ENCODE data around the gene ZNF652.
"Not testable (repeated sequence)": the region's sequence is repeated elsewhere in the genome, so short reads cannot be mapped to it uniquely, and the experiment has no call there.

Gene ZNF652

GRCh38 chr17:49315551-49316257 is 46.3 kb downstream of the ZNF652 start:
- DNase-seq (ENCODE audit: low read depth), result peak; percentile 61

GRCh38 chr17:49312722-49313121 is 49.3 kb downstream of the ZNF652 start:
- DNase-seq (ENCODE audit: low read depth), result no peak

- DNase-seq (ENCODE audit: low read depth), result no peak
Measured at GRCh38 chr17:49299996-49300395, 62.1 kb downstream of the ZNF652 start.

GRCh38 chr17:49298371-49298976 is 63.6 kb downstream of the ZNF652 start:
- DNase-seq (ENCODE audit: low read depth), result no peak

- no peak for DNase-seq (ENCODE audit: low read depth)
Measured at GRCh38 chr17:49297141-49297540, 64.9 kb downstream of the ZNF652 start.

- no peak for DNase-seq (ENCODE audit: low read depth)
Measured at GRCh38 chr17:49294122-49294521, 67.9 kb downstream of the ZNF652 start.

- DNase-seq (ENCODE audit: low read depth), result no peak
Measured at GRCh38 chr17:49292901-49293300, 69.1 kb downstream of the ZNF652 start.

GRCh38 chr17:49291929-49292328 is 70.1 kb downstream of the ZNF652 start:
- no peak for DNase-seq (ENCODE audit: low read depth)

GRCh38 chr17:49290690-49291359 is 71.2 kb downstream of the ZNF652 start:
- DNase-seq (ENCODE audit: low read depth), result no peak

GRCh38 chr17:49288388-49288787 is 73.7 kb downstream of the ZNF652 start:
- no peak for DNase-seq (ENCODE audit: low read depth)

GRCh38 chr17:49287481-49287880 is 74.6 kb downstream of the ZNF652 start:
- no peak for DNase-seq (ENCODE audit: low read depth)

GRCh38 chr17:49286261-49286973 is 75.6 kb downstream of the ZNF652 start:
- not testable (repeated sequence) for DNase-seq (ENCODE audit: low read depth)

GRCh38 chr17:49285716-49286115 is 76.3 kb downstream of the ZNF652 start:
- DNase-seq (ENCODE audit: low read depth), result no peak

- no peak for DNase-seq (ENCODE audit: low read depth)
Measured at GRCh38 chr17:49280918-49281317, 81.1 kb downstream of the ZNF652 start.

- no peak for DNase-seq (ENCODE audit: low read depth)
Measured at GRCh38 chr17:49280061-49280460, 82.0 kb downstream of the ZNF652 start.

GRCh38 chr17:49279263-49280015 is 82.6 kb downstream of the ZNF652 start:
- DNase-seq (ENCODE audit: low read depth), result not testable (repeated sequence)

- no peak for DNase-seq (ENCODE audit: low read depth)
Measured at GRCh38 chr17:49278076-49278475, 84.0 kb downstream of the ZNF652 start.

- no peak for DNase-seq (ENCODE audit: low read depth)
Measured at GRCh38 chr17:49277638-49278037, 84.4 kb downstream of the ZNF652 start.

GRCh38 chr17:49275981-49276380 is 86.1 kb downstream of the ZNF652 start:
- DNase-seq (ENCODE audit: low read depth), result not testable (repeated sequence)

GRCh38 chr17:49269356-49269755 is 92.7 kb downstream of the ZNF652 start:
- DNase-seq (ENCODE audit: low read depth), result no peak

- no peak for DNase-seq (ENCODE audit: low read depth)
Measured at GRCh38 chr17:49267912-49268311, 94.1 kb downstream of the ZNF652 start.

- no peak for DNase-seq (ENCODE audit: low read depth)
Measured at GRCh38 chr17:49266233-49266632, 95.8 kb downstream of the ZNF652 start.

Measured in T-helper 22 cell (primary cell).